Gastrocnemius medialis (tissue), 4 donors: ENCODE data around the gene DNAJC15. TPM values are rescaled to one million over a fixed set of nuclear protein-coding genes. Genes with fewer than 3 reads are reported as not detected.

ENCODE experiments used
- ATAC-seq, 2 donors: fragments of 150-250 bp; one replicate each; pipeline ENCODE4 v1.9.1; 2016
- DNase-seq, 2 donors: peaks; one replicate each; pipeline ENCODE4 v3.0.0-alpha.2; 2019
- H3K27ac ChIP-seq, 4 donors: fragments of 200-600 bp; sonication (generic); 1 replicate in 1 of 4; 2 replicates in 3 of 4; pipeline ENCODE4 v1.5.1; 2016 to 2018; ENCODE audit warnings: mild to moderate bottlenecking in 2 of 4, moderate library complexity in 1 of 4
- H3K27me3 ChIP-seq, 3 donors: fragments of 200-600 bp; sonication (generic) in 2 of 3; 1 replicate in 1 of 3; 2 replicates in 2 of 3; pipeline versions ENCODE4 v1.5.1 to v1.6.0; 2016 to 2019; ENCODE audit warnings: mild to moderate bottlenecking in 1 of 3, moderate library complexity in 1 of 3
- H3K36me3 ChIP-seq, 2 donors: fragments of 200-600 bp; sonication (generic) in 1 of 2; one replicate each; pipeline ENCODE4 v1.5.1; 2017 to 2018
- H3K4me1 ChIP-seq, 2 donors: fragments of 200-600 bp; sonication (generic) in 1 of 2; one replicate each; pipeline ENCODE4 v1.5.1; 2016 to 2017; ENCODE audit warnings: mild to moderate bottlenecking in 2 of 2
- H3K4me3 ChIP-seq, 4 donors: fragments of 200-600 bp; sonication (generic) in 3 of 4; 1 replicate in 1 of 4; 2 replicates in 3 of 4; pipeline ENCODE4 v1.5.1; 2016 to 2019; ENCODE audit warnings: mild to moderate bottlenecking in 2 of 4
- H3K9me3 ChIP-seq, 3 donors: fragments of 200-600 bp; sonication (generic) in 2 of 3; 1 replicate in 1 of 3; 2 replicates in 2 of 3; pipeline ENCODE4 v1.5.1; 2016 to 2019
- POLR2A ChIP-seq, 2 donors: fragments of 450-650 bp; IDR thresholded peaks; one replicate each; pipeline ENCODE4 v1.6.1; 2017; ENCODE audit warnings: antibody characterized with exemption in 2 of 2, mild to moderate bottlenecking in 2 of 2, moderate library complexity in 2 of 2
- in situ Hi-C, 4 donors: fragments of 200-750 bp; cut with MboI; loops; one replicate each; pipeline versions ENCODE4 v1.15.0 to v1.8.0; 2017; ENCODE audit warnings: low sequenced_read_pairs in 4 of 4
- intact Hi-C: fragments of 100-400 bp; cut with DNase I; formaldehyde crosslinking; loops from one replicate; pipeline ENCODE4 v1.15.1; 2023; ENCODE audit warnings: low total_unique reads
- total RNA-seq, 4 donors: library from RNA; depleted of rRNA; stranded (reverse); fragments of >200 nt; gene quantifications; one replicate each; pipeline versions ENCODE4 v1.1.0 to v1.2.3, GENCODE V29; 2016
- TF ChIP-seq, protein P1 (sequence below), 5 experiments: fragments of 450-650 bp in 3 of 5; fragments of 200-600 bp in 2 of 5; sonication (generic) in 2 of 5; IDR thresholded peaks in 4 of 5; conservative IDR thresholded peaks in 1 of 5; 1 replicate in 4 of 5; 2 replicates in 1 of 5; pipeline ENCODE4 v1.5.1; 2016 to 2019; ENCODE audit warnings: antibody characterized with exemption in 5 of 5, mild to moderate bottlenecking in 3 of 5, moderate library complexity in 3 of 5

Gene DNAJC15
- total RNA-seq, 4 donors from 2014 or later = 6.2 to 19.5 (median 12.3) TPM

GRCh38 chr13:42981853-42982252, 41.5 kb upstream of the DNAJC15 start:
- TF ChIP-seq, protein P1, sequence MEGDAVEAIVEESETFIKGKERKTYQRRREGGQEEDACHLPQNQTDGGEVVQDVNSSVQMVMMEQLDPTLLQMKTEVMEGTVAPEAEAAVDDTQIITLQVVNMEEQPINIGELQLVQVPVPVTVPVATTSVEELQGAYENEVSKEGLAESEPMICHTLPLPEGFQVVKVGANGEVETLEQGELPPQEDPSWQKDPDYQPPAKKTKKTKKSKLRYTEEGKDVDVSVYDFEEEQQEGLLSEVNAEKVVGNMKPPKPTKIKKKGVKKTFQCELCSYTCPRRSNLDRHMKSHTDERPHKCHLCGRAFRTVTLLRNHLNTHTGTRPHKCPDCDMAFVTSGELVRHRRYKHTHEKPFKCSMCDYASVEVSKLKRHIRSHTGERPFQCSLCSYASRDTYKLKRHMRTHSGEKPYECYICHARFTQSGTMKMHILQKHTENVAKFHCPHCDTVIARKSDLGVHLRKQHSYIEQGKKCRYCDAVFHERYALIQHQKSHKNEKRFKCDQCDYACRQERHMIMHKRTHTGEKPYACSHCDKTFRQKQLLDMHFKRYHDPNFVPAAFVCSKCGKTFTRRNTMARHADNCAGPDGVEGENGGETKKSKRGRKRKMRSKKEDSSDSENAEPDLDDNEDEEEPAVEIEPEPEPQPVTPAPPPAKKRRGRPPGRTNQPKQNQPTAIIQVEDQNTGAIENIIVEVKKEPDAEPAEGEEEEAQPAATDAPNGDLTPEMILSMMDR (IDR thresholded peaks at IDR 0.05 in 4 of 5, conservative IDR thresholded peaks at IDR 0.05 in 1 of 5) = no peak
- TF ChIP-seq POLR2A (IDR thresholded peaks at IDR 0.05) = no peak
- intact Hi-C loops (no loop called here), in situ Hi-C loops (no loop called here)
- H3K27ac ChIP-seq = no peak overlapping the region
- no peaks in the 10 kb centered on the region for H3K27me3 ChIP-seq
- no peaks in the 10 kb centered on the region for H3K36me3 ChIP-seq
- peaks cover 8 to 12% of the 10 kb centered on the region in 2 donors for H3K4me1 ChIP-seq
- ATAC-seq (no peak), DNase-seq (no peak)
- H3K4me3 ChIP-seq = no peak overlapping the region
- no peaks in the 10 kb centered on the region for H3K9me3 ChIP-seq

GRCh38 chr13:42984026-42984425, 39.4 kb upstream of the DNAJC15 start:
- in situ Hi-C loops = no loop called here
- H3K36me3 ChIP-seq = no peaks in the 10 kb centered on the region
- no peak overlapping the region for H3K27ac ChIP-seq
- DNase-seq (no peak), ATAC-seq (no peak)
- H3K27me3 ChIP-seq = no peaks in the 10 kb centered on the region
- no peak overlapping the region for H3K4me3 ChIP-seq
- H3K4me1 ChIP-seq = peaks cover 8 to 12% of the 10 kb centered on the region in 2 donors
- intact Hi-C loops = no loop called here
- TF ChIP-seq, protein P1 (IDR thresholded peaks at IDR 0.05 in 4 of 5, conservative IDR thresholded peaks at IDR 0.05 in 1 of 5) = no peak
- TF ChIP-seq POLR2A (IDR thresholded peaks at IDR 0.05) = no peak
- H3K9me3 ChIP-seq = no peaks in the 10 kb centered on the region

DNA sequence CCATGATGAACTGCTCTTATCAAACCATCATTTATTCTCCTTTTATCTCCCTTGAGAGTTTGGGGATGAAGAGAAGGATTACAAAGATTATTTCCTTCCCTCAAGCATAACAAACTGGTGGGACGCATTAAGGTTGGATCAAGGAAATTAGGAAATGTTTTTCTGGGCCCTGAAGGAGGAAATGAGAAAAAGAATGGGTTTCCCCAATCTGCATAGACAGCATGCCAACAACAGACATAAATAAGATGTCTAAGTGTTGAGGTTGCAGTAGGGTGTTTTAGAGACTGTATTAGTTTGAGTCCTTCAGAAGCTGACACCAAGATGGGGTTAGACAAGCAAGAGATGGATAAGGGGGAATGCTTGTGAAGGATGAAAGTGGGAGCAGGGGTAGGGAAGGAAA, 38.7 kb upstream of the DNAJC15 start:
- H3K27me3 ChIP-seq = no peaks in the 10 kb centered on the region
- H3K9me3 ChIP-seq = no peaks in the 10 kb centered on the region
- H3K36me3 ChIP-seq = no peaks in the 10 kb centered on the region
- DNase-seq (no peak), ATAC-seq (no peak)
- peaks cover 8 to 12% of the 10 kb centered on the region in 2 donors for H3K4me1 ChIP-seq
- TF ChIP-seq POLR2A (IDR thresholded peaks at IDR 0.05) = no peak
- TF ChIP-seq, protein P1 (IDR thresholded peaks at IDR 0.05 in 4 of 5, conservative IDR thresholded peaks at IDR 0.05 in 1 of 5) = no peak
- in situ Hi-C loops (no loop called here), intact Hi-C loops (no loop called here)
- H3K4me3 ChIP-seq = no peak overlapping the region
- H3K27ac ChIP-seq = no peak overlapping the region

DNA sequence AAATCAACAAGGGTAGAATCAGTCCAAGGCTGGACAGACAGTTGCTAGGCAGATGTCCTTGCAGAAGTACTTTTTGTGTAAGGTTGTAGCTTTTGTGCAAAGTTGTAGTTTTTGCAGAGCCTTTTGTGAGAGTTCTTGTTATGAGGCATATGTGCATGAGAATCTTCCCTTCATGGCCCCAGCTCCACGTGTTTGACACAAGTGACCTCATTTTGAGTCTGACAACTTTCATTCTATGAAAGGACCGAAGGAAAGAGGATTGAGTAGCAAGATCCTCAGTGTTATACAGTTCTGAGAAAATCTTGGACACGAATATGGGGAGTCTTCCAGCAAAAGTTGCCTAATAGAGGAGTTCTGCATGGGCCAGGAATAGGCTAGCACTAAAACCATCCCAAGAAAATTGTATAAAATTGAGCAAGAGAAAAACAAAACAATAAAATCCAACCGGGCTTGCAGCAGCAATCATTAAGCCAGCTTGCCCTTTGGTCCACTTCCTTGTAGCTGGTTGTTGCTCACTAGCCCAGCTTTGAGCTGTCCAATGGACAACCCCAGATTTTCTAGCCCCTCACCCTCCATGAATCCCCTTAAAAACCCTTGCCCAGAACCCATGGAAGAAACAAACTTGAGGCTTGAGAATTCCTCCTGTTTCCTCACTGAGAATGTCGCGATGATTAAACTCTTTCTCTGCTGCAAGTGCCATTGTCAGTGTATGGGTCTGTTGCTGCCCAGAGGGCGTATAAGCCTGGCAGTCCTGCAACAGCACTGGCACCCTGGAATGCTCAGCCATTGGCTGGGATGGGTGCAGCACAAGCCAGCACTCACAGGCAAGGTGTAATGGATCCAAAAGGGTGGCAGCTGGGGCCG, 37.8 kb upstream of the DNAJC15 start:
- no peaks in the 10 kb centered on the region for H3K9me3 ChIP-seq
- no peaks in the 10 kb centered on the region for H3K27me3 ChIP-seq
- ATAC-seq (peak; percentile 27 to 78), DNase-seq (peak in 1 of 2 donors; percentile 13)
- TF ChIP-seq, protein P1 (IDR thresholded peaks at IDR 0.05 in 4 of 5, conservative IDR thresholded peaks at IDR 0.05 in 1 of 5) = no peak
- no peak for TF ChIP-seq POLR2A (IDR thresholded peaks at IDR 0.05)
- no peaks in the 10 kb centered on the region for H3K36me3 ChIP-seq
- intact Hi-C loops = no loop called here
- H3K4me1 ChIP-seq = peaks cover 8 to 16% of the 10 kb centered on the region in 2 donors
- no peak overlapping the region for H3K4me3 ChIP-seq
- in situ Hi-C loops = no loop called here
- no peak overlapping the region for H3K27ac ChIP-seq
